ENCODE measurements around the gene COG5.

COG5 gene

GRCh38 chr7:107563775-107564552 lies at the start of gene COG5, which contains the start of gene DUS4L:
Gene COG5, minus strand, starts transcription at chr7:107563920. Its CDS starts 24 bp downstream, at chr7:107563896.
Gene DUS4L, plus strand, starts transcription at chr7:107563971. Its CDS starts 3,100 bp downstream, at chr7:107567071.
- peak; percentile 83 for DNase-seq (ENCODE audit: low spot score)

- no peak for DNase-seq (ENCODE audit: low spot score)
Measured at GRCh38 chr7:107613439-107613838, 49.7 kb upstream of the COG5 start.

- no peak for DNase-seq (ENCODE audit: low spot score)
Measured at GRCh38 chr7:107610323-107610722, 46.6 kb upstream of the COG5 start.

- DNase-seq (ENCODE audit: low spot score) = no peak
Measured at GRCh38 chr7:107609811-107610261, 46.1 kb upstream of the COG5 start.

- DNase-seq (ENCODE audit: low spot score) = no peak
Measured at GRCh38 chr7:107606303-107606702, 42.6 kb upstream of the COG5 start.

- DNase-seq (ENCODE audit: low spot score) = no peak
Measured at GRCh38 chr7:107605218-107605815, 41.6 kb upstream of the COG5 start.

- DNase-seq (ENCODE audit: low spot score) = no peak
Measured at GRCh38 chr7:107600816-107601215, 37.1 kb upstream of the COG5 start.

- DNase-seq (ENCODE audit: low spot score) = no peak
Measured at GRCh38 chr7:107599262-107599661, 35.5 kb upstream of the COG5 start.

- no peak for DNase-seq (ENCODE audit: low spot score)
Measured at GRCh38 chr7:107597953-107598352, 34.2 kb upstream of the COG5 start.

GRCh38 chr7:107597582-107597916 lies 33.8 kb upstream of the COG5 start:
- DNase-seq (ENCODE audit: low spot score) = no peak

GRCh38 chr7:107596881-107597581 lies 33.3 kb upstream of the COG5 start:
- DNase-seq (ENCODE audit: low spot score) = no peak

- peak; percentile 74 for DNase-seq (ENCODE audit: low spot score)
Measured at GRCh38 chr7:107594961-107595737, 31.4 kb upstream of the COG5 start.

- no peak for DNase-seq (ENCODE audit: low spot score)
Measured at GRCh38 chr7:107593025-107593410, 29.3 kb upstream of the COG5 start.

- DNase-seq (ENCODE audit: low spot score) = no peak
Measured at GRCh38 chr7:107592361-107593024, 28.8 kb upstream of the COG5 start.

- DNase-seq (ENCODE audit: low spot score) = peak; percentile 21
Measured at GRCh38 chr7:107591421-107591820, 27.7 kb upstream of the COG5 start.

GRCh38 chr7:107588529-107589130 lies 24.9 kb upstream of the COG5 start:
- no peak for DNase-seq (ENCODE audit: low spot score)

- DNase-seq (ENCODE audit: low spot score) = no peak
Measured at GRCh38 chr7:107584716-107585115, 21.0 kb upstream of the COG5 start.

- no peak for DNase-seq (ENCODE audit: low spot score)
Measured at GRCh38 chr7:107582875-107583274, 19.2 kb upstream of the COG5 start.

- no peak for DNase-seq (ENCODE audit: low spot score)
Measured at GRCh38 chr7:107581387-107582013, 17.8 kb upstream of the COG5 start.

- no peak for DNase-seq (ENCODE audit: low spot score)
Measured at GRCh38 chr7:107580716-107581383, 17.1 kb upstream of the COG5 start.

Measured in AG08395 (cell line).